Endothelial cell of umbilical vein (primary cell): ENCODE data around the gene EID3. TPM values are rescaled to one million over a fixed set of nuclear protein-coding genes. Genes with fewer than 3 reads are reported as not detected.

Experiments
- BruUV-seq: library from RNA; stranded (reverse); fragments of 400-500 nt; replicated peaks from 2 replicates; lab custom pipeline; 2021; lab: Mats Ljungman, UMichigan
- CTCF ChIA-PET: fragments of 300-600, 350-600 bp; sonication (Branson Sonifier 250); formaldehyde crosslinking; loops from one replicate; lab custom pipeline; 2021; ENCODE audit warnings: antibody characterized with exemption, inconsistent platforms; lab: Charles Lee
- POLR2A ChIA-PET: fragments of 300-600, 350-600 bp; sonication (Branson Sonifier 250); formaldehyde crosslinking; loops from one replicate; lab custom pipeline; 2021; ENCODE audit warnings: antibody characterized with exemption, inconsistent platforms; lab: Charles Lee
- DNase-seq: peaks from one replicate; pipeline ENCODE4 v3.0.0-alpha.2; 2011; ENCODE audit warnings: low read depth, low spot score
- FAIRE-seq: peaks from 2 replicates; lab custom pipeline; 2011; peaks lifted over from hg19 to GRCh38; lab: Jason Lieb, UNC
- H2AFZ ChIP-seq: 2 replicates; pipeline ENCODE4 v1.6.0; 2012; ENCODE audit warnings: low read depth, low read length, control low read depth, inconsistent platforms
- H3K27ac ChIP-seq: 2 replicates; pipeline ENCODE4 v1.5.1; 2011; ENCODE audit warnings: low read depth, mild to moderate bottlenecking, control low read depth, low read length, moderate library complexity; ENCODE audit not compliant: insufficient read depth
- H3K27me3 ChIP-seq, 2 experiments: 2 replicates each; pipeline versions ENCODE4 v1.6.0 to v1.6.1; 2011; ENCODE audit warnings: low read length in 2 of 2, mixed read lengths in 1 of 2; ENCODE audit not compliant: control insufficient read depth in 2 of 2, insufficient read depth in 2 of 2
- H3K36me3 ChIP-seq, 2 experiments: 2 replicates in 1 of 2; 3 replicates in 1 of 2; pipeline ENCODE4 v1.5.1; 2011; ENCODE audit warnings: low read length in 2 of 2, mild to moderate bottlenecking in 1 of 2, moderate library complexity in 1 of 2; ENCODE audit not compliant: control insufficient read depth in 2 of 2, insufficient read depth in 2 of 2; ENCODE audit errors: extremely low read depth in 1 of 2
- H3K4me1 ChIP-seq: 3 replicates; pipeline ENCODE4 v1.5.1; 2011; ENCODE audit warnings: mild to moderate bottlenecking, low read length; ENCODE audit not compliant: control insufficient read depth, insufficient read depth; ENCODE audit errors: extremely low read depth
- H3K4me2 ChIP-seq: 2 replicates; pipeline ENCODE4 v1.6.1; 2011; ENCODE audit warnings: low read length, control low read depth, mixed read lengths; ENCODE audit not compliant: insufficient read depth
- H3K4me3 ChIP-seq, 3 experiments: fragments of 200-600 bp in 1 of 3; sonication (generic), shearing (Covaris generic) in 1 of 3; replicated peaks in 1 of 3; 2 replicates each; pipeline ENCODE4 v1.5.1; 2011 to 2016; ENCODE audit warnings: control low read depth in 3 of 3, low read length in 3 of 3, mild to moderate bottlenecking in 2 of 3, inconsistent platforms in 1 of 3, low read depth in 1 of 3, moderate library complexity in 1 of 3; ENCODE audit not compliant: insufficient read depth in 1 of 3
- H3K79me2 ChIP-seq: 2 replicates; pipeline ENCODE4 v1.6.0; 2012; ENCODE audit warnings: low read length, inconsistent platforms; ENCODE audit not compliant: control insufficient read depth, insufficient read depth
- H3K9ac ChIP-seq: replicated peaks from 2 replicates; pipeline ENCODE3; 2011; ENCODE audit warnings: low read length, control low read depth; ENCODE audit not compliant: insufficient read depth; ENCODE audit errors: extremely low read depth
- H3K9me1 ChIP-seq: replicated peaks from 3 replicates; pipeline ENCODE4 v1.6.0; 2011; ENCODE audit warnings: mild to moderate bottlenecking, low read length; ENCODE audit not compliant: control insufficient read depth, insufficient read depth; ENCODE audit errors: extremely low read depth
- H3K9me3 ChIP-seq: replicated peaks from 2 replicates; pipeline ENCODE4 v1.5.1; 2012; ENCODE audit warnings: low read length, inconsistent platforms; ENCODE audit not compliant: control insufficient read depth, insufficient read depth
- H4K20me1 ChIP-seq: replicated peaks from 2 replicates; pipeline ENCODE3; 2011; ENCODE audit warnings: mild to moderate bottlenecking, low read length; ENCODE audit not compliant: control insufficient read depth, insufficient read depth; ENCODE audit errors: extremely low read depth
- CTCF ChIP-seq, 2 donors: IDR thresholded peaks; 1 replicate in 1 of 2; 2 replicates in 1 of 2; pipeline ENCODE4 v1.5.1; 2011; ENCODE audit warnings: low read length in 2 of 2, mild to moderate bottlenecking in 2 of 2, moderate library complexity in 2 of 2, control low read depth in 1 of 2, inconsistent platforms in 1 of 2, low read depth in 1 of 2; ENCODE audit not compliant: insufficient read depth in 1 of 2; ENCODE audit errors: extremely low read depth in 1 of 2
- EZH2 ChIP-seq: IDR thresholded peaks from 2 replicates; pipeline ENCODE4 v1.6.1; 2012; ENCODE audit warnings: borderline replicate concordance, low read depth, mild to moderate bottlenecking, moderate library complexity, low read length, inconsistent platforms; ENCODE audit not compliant: severe bottlenecking
- FOS ChIP-seq: IDR thresholded peaks from 2 replicates; pipeline ENCODE4 v1.6.1; 2011; ENCODE audit warnings: mild to moderate bottlenecking, low read length, moderate library complexity, borderline replicate concordance; ENCODE audit not compliant: insufficient read depth
- GATA2 ChIP-seq: IDR thresholded peaks from 2 replicates; pipeline ENCODE4 v1.7.0; 2011; ENCODE audit warnings: low read depth, mild to moderate bottlenecking, moderate library complexity, mixed read lengths, low read length; ENCODE audit not compliant: insufficient read length, insufficient read depth
- JUN ChIP-seq: IDR thresholded peaks from 2 replicates; pipeline ENCODE4 v1.6.1; 2011; ENCODE audit warnings: borderline replicate concordance, low read depth; ENCODE audit not compliant: insufficient read length, insufficient read depth
- MAX ChIP-seq: IDR thresholded peaks from 2 replicates; pipeline ENCODE4 v1.6.1; 2011; ENCODE audit not compliant: insufficient read depth, insufficient read length
- MYC ChIP-seq: IDR thresholded peaks from one replicate; pipeline ENCODE4 v1.6.1; 2011; ENCODE audit warnings: mild to moderate bottlenecking, low read depth, low read length
- POLR2A ChIP-seq: IDR thresholded peaks from 2 replicates; pipeline ENCODE4 v1.6.1; 2012; ENCODE audit warnings: low read depth, mild to moderate bottlenecking, control low read depth, low read length
- POLR2AphosphoS5 ChIP-seq: IDR thresholded peaks from 2 replicates; pipeline ENCODE4 v1.6.1; 2012; ENCODE audit warnings: low read depth, mild to moderate bottlenecking, control low read depth, low read length, moderate library complexity; ENCODE audit not compliant: insufficient read depth
- dilution Hi-C: fragments of 300-500 bp; cut with MboI; formaldehyde crosslinking; loops from one replicate; pipeline ENCODE4 v1.15.0; 2019; ENCODE audit warnings: low sequenced_read_pairs; ENCODE audit not compliant: extremely low pct_ligation_motif_present
- intact Hi-C: fragments of 100-400 bp; cut with micrococcal nuclease; formaldehyde crosslinking; loops from one replicate; pipeline ENCODE4 v1.10.0; 2022
- polyA plus RNA-seq, 4 experiments: library from polyadenylated mRNA; depleted of rRNA in 3 of 4; stranded (reverse) in 3 of 4; unstranded in 1 of 4; fragments of >200 nt; gene quantifications; 2 replicates each; pipeline versions ENCODE4 v1.2.1 to v1.2.3, GENCODE V29; 2011 to 2012; ENCODE audit warnings: missing spikeins in 1 of 4
- total RNA-seq: library from RNA; stranded (reverse); gene quantifications from 2 replicates; pipeline ENCODE4 v1.2.3, GENCODE V29; 2021

EID3 gene
- total and polyA plus RNA-seq, 2 donors (not counting 3 experiments of a cell fraction or from before 2014, with no cell fraction given) = 1.5 to 14.5 TPM

GRCh38 chr12:104336115-104336514 lies 32.6 kb downstream of the EID3 start:
- dilution Hi-C loops (no loop called here), intact Hi-C loops (no loop called here)
- ChIA-PET POLR2A (no interaction called here), CTCF (no interaction called here)
- no peaks in the 10 kb centered on the region for H4K20me1 ChIP-seq
- TF ChIP-seq JUN (no peak), GATA2 (no peak), MAX (no peak), EZH2 (no peak), FOS (no peak), CTCF (IDR thresholded peaks at IDR 0.05; ENCODE audit: extremely low read depth in 1 of 2, insufficient read depth in 1 of 2, low read depth in 1 of 2, low read length in 2 of 2) (no peak), POLR2AphosphoS5 (no peak), MYC (no peak), POLR2A (no peak)
- no peak overlapping the region for H3K4me2 ChIP-seq
- H3K27ac ChIP-seq = no peak overlapping the region
- no peaks in the 10 kb centered on the region for H3K9me3 ChIP-seq
- H3K79me2 ChIP-seq = peaks cover 65% of the 10 kb centered on the region
- no peak overlapping the region for H3K4me3 ChIP-seq
- peaks cover 30 to 61% of the 10 kb centered on the region in 2 experiments for H3K36me3 ChIP-seq
- no peaks in the 10 kb centered on the region for H3K4me1 ChIP-seq
- FAIRE-seq (no peak), DNase-seq (no peak)
- no peaks in the 10 kb centered on the region for H3K9me1 ChIP-seq
- H3K27me3 ChIP-seq = no peaks in the 10 kb centered on the region
- no TSS peak for BruUV-seq
- H2AFZ ChIP-seq = no peak overlapping the region
- H3K9ac ChIP-seq = no peak overlapping the region
